VCaP (cell line): ENCODE results near the gene ARFGAP3.

Source experiments
- H3K27ac ChIP-seq: fragments of 450-650 bp; 2 replicates; pipeline ENCODE4 v1.5.1; 2017
- TF ChIP-seq, protein P1 (sequence below): fragments of 450-650 bp; conservative IDR thresholded peaks from 2 replicates; pipeline ENCODE4 v1.5.1; 2017; ENCODE audit warnings: mild to moderate bottlenecking, moderate library complexity

The ARFGAP3 gene, protein sequence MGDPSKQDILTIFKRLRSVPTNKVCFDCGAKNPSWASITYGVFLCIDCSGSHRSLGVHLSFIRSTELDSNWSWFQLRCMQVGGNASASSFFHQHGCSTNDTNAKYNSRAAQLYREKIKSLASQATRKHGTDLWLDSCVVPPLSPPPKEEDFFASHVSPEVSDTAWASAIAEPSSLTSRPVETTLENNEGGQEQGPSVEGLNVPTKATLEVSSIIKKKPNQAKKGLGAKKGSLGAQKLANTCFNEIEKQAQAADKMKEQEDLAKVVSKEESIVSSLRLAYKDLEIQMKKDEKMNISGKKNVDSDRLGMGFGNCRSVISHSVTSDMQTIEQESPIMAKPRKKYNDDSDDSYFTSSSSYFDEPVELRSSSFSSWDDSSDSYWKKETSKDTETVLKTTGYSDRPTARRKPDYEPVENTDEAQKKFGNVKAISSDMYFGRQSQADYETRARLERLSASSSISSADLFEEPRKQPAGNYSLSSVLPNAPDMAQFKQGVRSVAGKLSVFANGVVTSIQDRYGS

GRCh38 chr22:42856865-42857704, at the start of gene ARFGAP3:
Gene ARFGAP3 (minus strand): TSS chr22:42857273. CDS start chr22:42857182, 91 bp downstream.
- H3K27ac ChIP-seq, result peak within 1 kb of the TSS; percentile 84
- TF ChIP-seq, protein P1, sequence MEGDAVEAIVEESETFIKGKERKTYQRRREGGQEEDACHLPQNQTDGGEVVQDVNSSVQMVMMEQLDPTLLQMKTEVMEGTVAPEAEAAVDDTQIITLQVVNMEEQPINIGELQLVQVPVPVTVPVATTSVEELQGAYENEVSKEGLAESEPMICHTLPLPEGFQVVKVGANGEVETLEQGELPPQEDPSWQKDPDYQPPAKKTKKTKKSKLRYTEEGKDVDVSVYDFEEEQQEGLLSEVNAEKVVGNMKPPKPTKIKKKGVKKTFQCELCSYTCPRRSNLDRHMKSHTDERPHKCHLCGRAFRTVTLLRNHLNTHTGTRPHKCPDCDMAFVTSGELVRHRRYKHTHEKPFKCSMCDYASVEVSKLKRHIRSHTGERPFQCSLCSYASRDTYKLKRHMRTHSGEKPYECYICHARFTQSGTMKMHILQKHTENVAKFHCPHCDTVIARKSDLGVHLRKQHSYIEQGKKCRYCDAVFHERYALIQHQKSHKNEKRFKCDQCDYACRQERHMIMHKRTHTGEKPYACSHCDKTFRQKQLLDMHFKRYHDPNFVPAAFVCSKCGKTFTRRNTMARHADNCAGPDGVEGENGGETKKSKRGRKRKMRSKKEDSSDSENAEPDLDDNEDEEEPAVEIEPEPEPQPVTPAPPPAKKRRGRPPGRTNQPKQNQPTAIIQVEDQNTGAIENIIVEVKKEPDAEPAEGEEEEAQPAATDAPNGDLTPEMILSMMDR, result no peak

- TF ChIP-seq, protein P1, result 0 out of 2 replicates have a peak, but pooled peaks have one; percentile 9
- peak overlapping the region; percentile 86 for H3K27ac ChIP-seq
These were observed 48.7 kb upstream of the ARFGAP3 start for GRCh38 chr22:42905702-42906183.

DNA sequence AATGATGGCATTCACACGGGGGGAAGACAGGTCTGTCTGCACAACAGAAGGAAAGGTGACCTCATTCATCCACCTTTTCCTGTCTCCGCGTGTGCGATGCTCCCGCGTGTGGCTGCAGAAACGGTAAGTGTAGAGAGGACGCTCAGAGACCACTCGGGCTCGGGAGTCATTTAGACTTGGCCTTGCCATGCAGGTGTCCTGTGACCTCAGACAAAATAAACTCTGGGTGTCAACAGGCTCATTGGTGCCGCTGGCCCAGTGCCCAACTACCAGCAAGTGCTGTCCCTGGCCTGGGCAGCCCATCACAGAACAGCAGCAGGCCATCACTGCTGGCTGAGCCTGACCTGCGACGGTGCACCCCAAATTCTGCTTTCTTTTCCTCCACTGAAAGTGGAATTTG, 48.1 kb upstream of the ARFGAP3 start:
- H3K27ac ChIP-seq, result peak overlapping the region; percentile 86
- TF ChIP-seq, protein P1, result no peak

- H3K27ac ChIP-seq, result peak overlapping the region; percentile 86
- TF ChIP-seq, protein P1, result no peak
These were observed 47.0 kb upstream of the ARFGAP3 start for GRCh38 chr22:42904050-42904449.

- TF ChIP-seq, protein P1, result no peak
- peak overlapping the region; percentile 86 for H3K27ac ChIP-seq
These were observed 45.9 kb upstream of the ARFGAP3 start for GRCh38 chr22:42902875-42903510.

- TF ChIP-seq, protein P1, result peak; percentile 37
- no peak overlapping the region for H3K27ac ChIP-seq
These were observed 44.9 kb upstream of the ARFGAP3 start for GRCh38 chr22:42901790-42902508.
